D721Med (cell line): ENCODE measurements around the gene PCK1.

Experiments
- DNase-seq: peaks from one replicate; pipeline ENCODE4 v3.0.0; 2011; ENCODE audit warnings: low spot score; ENCODE audit not compliant: insufficient read length
- FAIRE-seq: peaks from 2 replicates; lab custom pipeline; 2011; peaks lifted over from hg19 to GRCh38; lab: Jason Lieb, UNC
- CTCF ChIP-seq: IDR thresholded peaks from 2 replicates; pipeline ENCODE4 v1.5.1; 2012; ENCODE audit warnings: mild to moderate bottlenecking, control low read depth; ENCODE audit not compliant: insufficient read depth; ENCODE audit errors: missing control alignments

Gene PCK1

GRCh38 chr20:57578476-57579165 lies 17.7 kb downstream of the PCK1 start:
- FAIRE-seq (no peak), DNase-seq (no peak)
- TF ChIP-seq CTCF: no peak

DNA sequence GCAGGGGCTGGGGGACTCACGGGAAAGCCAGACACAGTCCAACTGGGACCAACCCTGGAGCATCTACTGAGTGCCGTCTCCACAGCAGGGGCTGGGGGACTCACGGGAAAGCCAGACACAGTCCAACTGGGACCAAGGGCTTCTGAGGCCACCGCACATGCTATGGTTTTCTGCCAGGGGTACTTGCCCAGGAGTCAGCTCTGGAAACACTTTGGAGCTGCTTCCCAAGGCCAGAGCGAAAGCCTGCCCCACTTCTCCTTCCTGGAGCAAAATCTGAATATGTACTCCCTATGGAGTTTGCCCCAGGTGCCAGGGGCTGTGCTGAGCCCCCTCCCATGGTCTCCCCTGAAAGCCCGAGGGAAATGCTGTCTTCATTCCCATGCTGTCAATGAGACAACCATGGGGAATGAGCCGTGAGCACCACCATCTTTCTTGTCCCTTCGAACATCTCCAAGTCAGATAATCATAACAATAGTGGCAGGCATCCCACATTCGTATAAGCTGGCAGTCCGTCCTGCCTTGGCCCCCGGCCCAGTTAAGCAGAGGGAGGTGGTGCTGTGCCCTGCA lies 18.5 kb downstream of the PCK1 start:
- TF ChIP-seq CTCF: no peak
- no peak for FAIRE-seq
- DNase-seq: no peak

DNA sequence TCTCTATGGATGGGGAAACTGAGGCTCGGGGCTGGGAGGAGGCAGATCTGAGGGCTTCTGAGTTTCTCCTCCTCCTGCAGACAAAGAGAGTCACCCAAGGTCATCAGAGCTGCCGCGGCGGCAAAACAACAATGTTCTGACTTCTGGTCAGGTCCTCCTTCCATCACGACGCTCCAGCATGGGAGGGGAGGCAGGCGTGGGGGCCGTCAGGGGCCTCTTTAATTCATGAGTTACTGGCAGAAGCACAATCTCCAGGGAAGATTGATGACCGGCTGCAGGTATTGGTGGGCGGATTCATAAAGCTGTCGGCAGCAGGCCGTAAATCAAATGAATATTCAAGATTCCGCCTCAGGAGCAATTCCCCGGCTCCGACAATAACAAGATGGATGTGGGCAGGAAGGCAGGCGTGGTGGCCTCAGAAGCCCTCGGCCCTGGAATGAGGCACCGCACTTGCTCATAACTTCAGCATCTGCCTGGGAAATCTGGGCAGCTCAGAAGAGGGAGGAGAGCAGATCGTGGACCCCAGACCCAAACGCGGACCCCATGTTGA lies 19.1 kb downstream of the PCK1 start:
- no peak for TF ChIP-seq CTCF
- DNase-seq (no peak), FAIRE-seq (no peak)

DNA sequence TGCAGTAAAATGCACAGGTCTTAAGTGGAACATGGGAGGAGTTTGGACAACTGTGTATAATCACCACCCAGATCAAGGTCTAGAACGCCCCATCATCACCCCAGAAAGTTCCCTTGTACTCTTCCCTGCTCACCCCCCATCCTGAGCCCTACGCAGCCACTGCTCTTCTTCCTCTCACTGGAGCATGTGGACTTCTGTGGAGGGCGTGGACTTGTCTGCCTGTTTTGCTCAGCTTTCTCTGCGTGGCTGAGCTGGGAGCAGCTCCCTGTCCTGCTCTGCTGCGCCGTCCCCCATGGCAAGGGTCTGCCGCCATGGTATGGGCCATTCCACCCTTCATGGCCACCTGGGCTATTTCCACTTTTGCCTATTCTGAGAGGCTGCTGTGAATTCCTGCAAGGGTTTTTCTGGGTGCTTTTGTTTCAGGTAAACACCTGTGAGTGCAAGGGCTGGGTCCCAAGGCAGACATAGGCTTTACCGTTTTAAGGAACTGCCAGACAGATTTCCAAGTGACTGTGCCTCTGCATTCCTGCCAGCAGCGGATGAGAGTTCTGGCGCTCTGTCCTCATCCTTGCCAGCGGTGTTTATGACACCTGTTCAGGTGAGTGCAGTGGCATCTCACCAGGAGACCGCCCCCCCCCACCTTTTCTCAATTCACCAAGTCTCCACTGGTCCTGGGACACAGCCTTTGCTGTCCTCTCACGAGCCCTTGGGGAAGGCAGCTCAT lies 19.7 kb downstream of the PCK1 start:
- DNase-seq (no peak), FAIRE-seq (no peak)
- no peak for TF ChIP-seq CTCF

DNA sequence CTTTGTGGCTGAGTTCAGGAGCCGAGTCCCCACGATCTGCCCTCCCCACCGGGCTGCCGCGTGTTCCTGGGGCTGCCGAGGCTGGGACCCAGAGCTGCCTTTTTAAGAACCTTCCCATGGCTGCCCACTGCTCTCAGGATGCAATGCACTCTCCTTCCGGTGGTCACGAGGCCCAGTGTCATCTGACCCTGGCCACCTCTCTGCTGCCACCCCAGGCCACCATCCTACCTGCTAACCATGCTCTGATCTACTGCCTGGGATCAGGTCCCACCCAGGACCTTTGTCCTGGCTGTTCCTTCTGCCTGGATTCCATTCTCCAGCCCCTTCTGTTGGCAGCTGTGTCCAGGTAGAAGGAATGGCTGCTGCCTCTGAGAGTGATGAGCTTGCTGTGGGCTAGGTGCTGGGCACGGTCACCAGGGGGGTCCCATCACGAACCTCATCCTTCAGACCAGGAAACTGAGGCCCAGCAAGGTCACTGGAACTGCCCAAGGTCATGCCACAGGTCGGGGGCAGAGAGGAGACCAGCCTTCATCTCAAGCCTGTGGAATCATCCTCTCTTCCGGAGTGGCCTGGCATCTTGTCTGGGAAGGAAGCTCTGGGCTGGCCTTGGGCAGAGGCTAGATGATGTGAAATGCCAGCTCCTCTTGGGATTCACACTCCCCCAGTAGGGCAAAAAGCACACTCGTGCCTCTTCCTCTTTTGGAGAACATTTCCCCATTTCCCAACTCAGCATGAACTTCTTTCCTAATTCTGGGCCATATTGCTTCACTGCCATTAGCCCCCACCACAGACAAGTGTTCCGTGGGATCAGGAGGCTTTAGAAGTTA lies 20.5 kb downstream of the PCK1 start:
- DNase-seq (no peak), FAIRE-seq (no peak)
- no peak for TF ChIP-seq CTCF

DNA sequence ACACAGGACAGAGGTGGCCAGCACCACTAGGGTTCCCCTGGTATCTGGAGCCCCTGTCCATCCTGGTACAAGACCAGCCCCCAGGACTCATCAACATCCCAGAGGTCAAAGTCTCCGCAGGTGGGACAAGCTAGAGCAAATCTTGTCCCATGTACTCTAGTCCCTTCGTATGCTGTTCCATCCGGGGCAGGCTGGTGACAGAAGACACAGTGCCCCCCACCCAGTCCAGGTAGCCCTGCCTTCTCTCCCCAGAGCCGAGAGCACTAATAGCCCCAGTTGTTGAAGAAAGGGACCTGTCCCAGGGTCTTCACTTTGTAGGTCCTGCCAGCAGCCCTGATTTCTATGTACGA lies 21.1 kb downstream of the PCK1 start:
- TF ChIP-seq CTCF: no peak
- FAIRE-seq (no peak), DNase-seq (no peak)
